Esophagus muscularis mucosa (tissue), 4 donors: ENCODE measurements around the gene SLC25A2. TPM values are rescaled to one million over a fixed set of nuclear protein-coding genes. Genes with fewer than 3 reads are reported as not detected.
A peak's percentile ranks its signal among the peaks of the same experiment; 100 is the strongest.

Experiments used
- DNase-seq: peaks from one replicate; pipeline ENCODE4 v3.0.0-alpha.2; 2017; ENCODE audit errors: extremely low spot score
- H3K27ac ChIP-seq, 4 donors: fragments of 200-600 bp; sonication (generic); replicated peaks in 1 of 4; 1 replicate in 3 of 4; 2 replicates in 1 of 4; pipeline ENCODE4 v1.5.1; 2016 to 2019; ENCODE audit warnings: mild to moderate bottlenecking in 1 of 4
- H3K27me3 ChIP-seq, 4 donors: fragments of 200-600 bp; sonication (generic); one replicate each; pipeline versions ENCODE4 v1.5.1 to v1.6.0; 2016 to 2019
- H3K36me3 ChIP-seq, 4 donors: fragments of 200-600 bp; sonication (generic); one replicate each; pipeline ENCODE4 v1.5.1; 2016 to 2019
- H3K4me1 ChIP-seq, 4 donors: fragments of 200-600 bp; sonication (generic); one replicate each; pipeline ENCODE4 v1.5.1; 2016 to 2019
- H3K4me3 ChIP-seq, 4 donors: fragments of 200-600 bp; sonication (generic); 1 replicate in 2 of 4; 2 replicates in 2 of 4; pipeline ENCODE4 v1.5.1; 2016 to 2019; ENCODE audit warnings: mild to moderate bottlenecking in 4 of 4, moderate library complexity in 1 of 4
- H3K9me3 ChIP-seq, 4 donors: fragments of 200-600 bp; sonication (generic); 1 replicate in 3 of 4; 2 replicates in 1 of 4; pipeline ENCODE4 v1.5.1; 2016 to 2019
- CTCF ChIP-seq, 3 experiments: fragments of 200-600 bp in 2 of 3; fragments of 450-650 bp in 1 of 3; sonication (generic) in 2 of 3; IDR thresholded peaks; one replicate each; pipeline ENCODE4 v1.5.1; 2017 to 2019; ENCODE audit warnings: antibody characterized with exemption in 3 of 3, mild to moderate bottlenecking in 2 of 3, moderate library complexity in 1 of 3
- EP300 ChIP-seq: sonication (generic); formaldehyde crosslinking; IDR thresholded peaks from one replicate; pipeline ENCODE4 v1.6.1; 2017; ENCODE audit warnings: antibody characterized with exemption
- POLR2A ChIP-seq: fragments of 450-650 bp; IDR thresholded peaks from one replicate; pipeline ENCODE4 v1.6.1; 2017; ENCODE audit warnings: antibody characterized with exemption, moderate library complexity, mild to moderate bottlenecking, low read depth
- POLR2AphosphoS5 ChIP-seq, 2 donors: sonication (generic); formaldehyde crosslinking; IDR thresholded peaks; one replicate each; pipeline ENCODE4 v1.6.1; 2017; ENCODE audit warnings: antibody characterized with exemption in 2 of 2
- WGBS: methylation state at CpG from one replicate; pipeline ENCODE4 v1.1.5; 2018; 5-methylcytosine and 5-hydroxymethylcytosine counted together
- intact Hi-C: fragments of 100-400 bp; cut with DNase I; formaldehyde crosslinking; loops from one replicate; pipeline ENCODE4 v1.15.1; 2023
- total RNA-seq, 4 donors: library from RNA; depleted of rRNA; stranded (reverse); fragments of >200 nt; gene quantifications; one replicate each; pipeline versions ENCODE4 v1.1.0 to v1.2.1, GENCODE V29; 2016

The SLC25A2 gene
- total RNA-seq, 4 donors from 2014 or later = 0.23 to 0.65 TPM; not detected in 2

- H3K27ac ChIP-seq = no peak within 1 kb of the TSS
- H3K4me3 ChIP-seq = peak within 1 kb of the TSS in 1 of 4 donors; percentile 13
- H3K27me3 ChIP-seq = peaks cover 0 to 35% (median 0%) of the 10 kb centered on the region in 4 donors
- no peak for DNase-seq
- H3K4me1 ChIP-seq = peaks cover 0 to 11% (median 3%) of the 10 kb centered on the region in 4 donors
- peaks cover 0 to 92% (median 82%) of the 10 kb centered on the region in 4 donors for H3K9me3 ChIP-seq
- no peaks in the 10 kb centered on the region for H3K36me3 ChIP-seq
- intact Hi-C loops = no loop called here
- TF ChIP-seq EP300 = no peak
- no peak for TF ChIP-seq POLR2A
- peak in 1 of 3 experiments; percentile 14 for TF ChIP-seq CTCF (IDR thresholded peaks at IDR 0.05)
- no peak for TF ChIP-seq POLR2AphosphoS5 (IDR thresholded peaks at IDR 0.05)
- WGBS = 31% methylated on average over 13 of the region's 21 CpGs
Measured at GRCh38 chr5:141330299-141331080, 26.6 kb upstream of the SLC25A2 start, which contains the start of gene PCDHGA1. Gene PCDHGA1, plus strand, starts transcription at chr5:141330514.

- Histone ChIP-seq H3K4me1 (peaks cover 0 to 11% (median 3%) of the 10 kb centered on the region in 4 donors), H3K27me3 (peaks cover 0 to 17% (median 0%) of the 10 kb centered on the region in 4 donors), H3K4me3 (no peak overlapping the region), H3K9me3 (peaks cover 0 to 79% (median 64%) of the 10 kb centered on the region in 4 donors), H3K27ac (no peak overlapping the region), H3K36me3 (no peaks in the 10 kb centered on the region)
- intact Hi-C loops = no loop called here
- no peak for DNase-seq
- TF ChIP-seq CTCF (IDR thresholded peaks at IDR 0.05) = no peak
- no peak for TF ChIP-seq POLR2AphosphoS5 (IDR thresholded peaks at IDR 0.05)
- TF ChIP-seq EP300 = no peak
- TF ChIP-seq POLR2A = no peak
- WGBS = 85% methylated on average over 8 of the region's 8 CpGs
Measured at GRCh38 chr5:141328231-141328630, 24.4 kb upstream of the SLC25A2 start.

DNA sequence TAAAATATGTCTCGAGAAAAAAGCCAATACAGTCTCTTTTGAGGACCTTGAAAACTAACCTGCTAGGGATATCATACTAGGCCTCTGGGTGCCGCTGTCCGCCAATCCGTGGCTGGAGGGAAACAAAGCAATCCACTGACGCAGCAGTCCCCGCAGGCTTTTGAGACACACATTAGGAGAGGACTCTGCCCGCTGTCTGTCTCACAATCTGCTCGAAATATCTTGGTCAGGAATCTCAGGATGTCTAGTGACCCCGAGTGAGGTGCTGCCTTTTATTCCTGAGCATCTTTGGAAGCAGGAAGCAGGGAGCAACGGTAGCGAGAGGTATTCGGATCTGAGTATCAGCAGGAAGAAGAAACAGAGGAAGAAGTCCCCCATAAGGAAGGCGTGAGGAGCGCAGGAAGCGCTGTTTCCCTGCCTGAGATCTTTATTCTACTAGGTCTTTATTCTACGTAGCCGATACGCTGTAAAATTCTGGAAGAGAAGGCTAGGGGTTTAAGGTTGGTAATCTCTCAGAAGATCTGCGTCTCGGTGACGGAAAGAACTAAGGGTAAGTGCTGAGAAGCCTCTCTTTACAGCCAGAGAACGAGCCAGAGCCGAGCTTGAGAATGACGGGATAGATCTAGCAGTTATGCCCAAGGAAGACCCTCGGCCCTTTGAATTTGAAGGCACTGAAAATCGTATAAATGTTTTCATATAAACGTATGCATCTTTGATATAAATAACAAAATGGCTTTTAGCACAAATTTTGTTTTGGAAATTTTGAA is 22.4 kb upstream of the SLC25A2 start:
- Histone ChIP-seq H3K9me3 (peaks cover 0 to 70% (median 45%) of the 10 kb centered on the region in 4 donors), H3K4me3 (peak overlapping the region; percentile 39 to 55 (median 48)), H3K36me3 (no peaks in the 10 kb centered on the region), H3K4me1 (peaks cover 0 to 13% (median 6%) of the 10 kb centered on the region in 4 donors), H3K27me3 (peaks cover 0 to 2% (median 0%) of the 10 kb centered on the region in 4 donors), H3K27ac (peak overlapping the region; percentile 29 to 68 (median 62))
- intact Hi-C loops = no loop called here
- no peak for DNase-seq
- WGBS = 9% methylated on average over 25 of the region's 27 CpGs
- TF ChIP-seq CTCF (IDR thresholded peaks at IDR 0.05) = peak; percentile 38 to 61 (median 56)
- no peak for TF ChIP-seq EP300
- peak in 1 of 2 donors; percentile 59 for TF ChIP-seq POLR2AphosphoS5 (IDR thresholded peaks at IDR 0.05)
- TF ChIP-seq POLR2A = no peak

DNA sequence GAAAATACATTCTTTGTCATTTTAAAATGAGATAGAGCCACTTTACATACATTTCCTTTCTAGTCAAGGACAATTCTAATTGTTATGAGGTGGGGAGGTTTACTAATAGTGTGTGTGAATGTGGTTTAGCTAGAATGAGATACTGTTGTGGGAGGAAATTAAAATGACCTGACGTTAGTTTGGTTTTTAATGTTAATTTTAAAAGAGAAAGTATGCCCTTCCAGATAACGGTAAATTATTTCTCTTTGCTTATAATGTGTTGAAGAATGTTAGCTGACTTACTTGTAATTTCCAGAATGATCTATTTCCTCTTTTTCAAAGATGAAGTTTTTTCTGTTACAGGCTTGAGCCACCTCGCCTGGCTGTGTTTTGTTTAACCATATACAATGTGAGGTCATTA is 18.4 kb upstream of the SLC25A2 start:
- 94% methylated on average over 3 of the region's 3 CpGs for WGBS
- H3K4me3 ChIP-seq = no peak overlapping the region
- intact Hi-C loops = loop anchor here (5.0 kb wide), 1 partner anchor 235 kb away; no protein-coding TSS in a partner anchor

More for the DNA sequence above, 18.4 kb upstream of the SLC25A2 start:
- no peak for TF ChIP-seq POLR2A
- TF ChIP-seq POLR2AphosphoS5 (IDR thresholded peaks at IDR 0.05) = no peak
- TF ChIP-seq CTCF (IDR thresholded peaks at IDR 0.05) = no peak
- no peak for TF ChIP-seq EP300
- Histone ChIP-seq H3K27ac (no peak overlapping the region), H3K4me1 (peaks cover 4 to 21% (median 9%) of the 10 kb centered on the region in 4 donors), H3K9me3 (peaks cover 23 to 64% (median 42%) of the 10 kb centered on the region in 4 donors), H3K27me3 (no peaks in the 10 kb centered on the region), H3K36me3 (peaks cover 17 to 26% (median 23%) of the 10 kb centered on the region in 4 donors)
- no peak for DNase-seq
